GM18502 (cell line): Measurements from ENCODE around the gene MUC2.

Source experiments
- ATAC-seq: cut with Tn5 transposase; IDR thresholded peaks from one replicate; pipeline ENCODE4 v1.9.1; 2021; ENCODE audit warnings: mild to moderate bottlenecking; ENCODE audit not compliant: unreplicated experiment, poor library complexity

Gene MUC2

GRCh38 chr11:1070594-1071462 is 3.8 kb upstream of the MUC2 start:
- ATAC-seq, result no peak

GRCh38 chr11:1071571-1072115 is 3.0 kb upstream of the MUC2 start:
- no peak for ATAC-seq

GRCh38 chr11:1072116-1072820 is 2.4 kb upstream of the MUC2 start:
- no peak for ATAC-seq

- ATAC-seq, result no peak
These were observed 1.8 kb upstream of the MUC2 start for GRCh38 chr11:1072821-1073231.

- ATAC-seq, result no peak
These were observed 1.4 kb upstream of the MUC2 start for GRCh38 chr11:1073261-1073724.

GRCh38 chr11:1073851-1074243 is 827 bp upstream of the MUC2 start:
- no peak for ATAC-seq

- no peak for ATAC-seq
These were observed 752 bp downstream of the MUC2 start for GRCh38 chr11:1075341-1075911.

GRCh38 chr11:1076061-1076665 is 1.5 kb downstream of the MUC2 start:
- no peak for ATAC-seq

- no peak for ATAC-seq
These were observed 2.4 kb downstream of the MUC2 start for GRCh38 chr11:1077033-1077416.

GRCh38 chr11:1077417-1078119 is 2.9 kb downstream of the MUC2 start:
- no peak for ATAC-seq

GRCh38 chr11:1078191-1078601 is 3.5 kb downstream of the MUC2 start:
- ATAC-seq, result no peak

- no peak for ATAC-seq
These were observed 7.1 kb downstream of the MUC2 start for GRCh38 chr11:1081601-1082311.

- ATAC-seq, result no peak
These were observed 7.7 kb downstream of the MUC2 start for GRCh38 chr11:1082346-1082727.

GRCh38 chr11:1082728-1083620 is 8.3 kb downstream of the MUC2 start:
- no peak for ATAC-seq

- no peak for ATAC-seq
These were observed 9.2 kb downstream of the MUC2 start for GRCh38 chr11:1083621-1084551.

- no peak for ATAC-seq
These were observed 10.1 kb downstream of the MUC2 start for GRCh38 chr11:1084561-1085439.
